Fibroblast of villous mesenchyme (primary cell): Measurements from ENCODE around the gene HNRNPK. TPM values are rescaled to one million over a fixed set of nuclear protein-coding genes. Genes with fewer than 3 reads are reported as not detected.

Source experiments
- DNase-seq: peaks from one replicate; pipeline ENCODE4 v3.0.0-alpha.2; 2010; ENCODE audit warnings: low read depth
- H3K4me3 ChIP-seq: 2 replicates; pipeline ENCODE4 v1.5.1; 2011; ENCODE audit warnings: low read depth, mild to moderate bottlenecking, low read length
- total RNA-seq: library from RNA; depleted of rRNA; stranded (reverse); fragments of >200 nt; gene quantifications from 2 replicates; pipeline ENCODE4 v1.2.3, GENCODE V29; 2012
- TF ChIP-seq, protein P1 (sequence below): IDR thresholded peaks from 2 replicates; pipeline ENCODE4 v1.5.1; 2012; ENCODE audit warnings: low read depth, mild to moderate bottlenecking, low read length; ENCODE audit not compliant: insufficient read depth

Gene HNRNPK
- total RNA-seq, 1 donor = 522 TPM

DNA sequence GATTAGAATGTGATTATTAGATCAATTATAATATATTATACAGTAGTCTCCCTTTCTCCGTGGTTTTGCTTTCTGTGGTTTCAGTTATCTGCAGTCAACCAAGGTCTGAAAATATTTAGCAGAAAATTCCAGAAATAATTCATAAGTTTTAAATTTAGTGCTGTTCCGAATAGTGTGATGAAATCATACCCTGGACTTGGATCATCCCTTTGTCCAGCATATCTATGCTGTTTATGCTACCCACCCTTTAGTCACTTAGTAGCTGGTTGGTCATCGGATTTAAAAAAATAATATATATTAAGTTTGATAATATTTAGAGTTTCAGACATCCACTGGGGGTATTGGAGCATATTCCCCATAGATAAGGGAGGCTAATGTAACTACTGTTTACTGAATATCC is 20.2 kb upstream of the HNRNPK start:
- TF ChIP-seq, protein P1, sequence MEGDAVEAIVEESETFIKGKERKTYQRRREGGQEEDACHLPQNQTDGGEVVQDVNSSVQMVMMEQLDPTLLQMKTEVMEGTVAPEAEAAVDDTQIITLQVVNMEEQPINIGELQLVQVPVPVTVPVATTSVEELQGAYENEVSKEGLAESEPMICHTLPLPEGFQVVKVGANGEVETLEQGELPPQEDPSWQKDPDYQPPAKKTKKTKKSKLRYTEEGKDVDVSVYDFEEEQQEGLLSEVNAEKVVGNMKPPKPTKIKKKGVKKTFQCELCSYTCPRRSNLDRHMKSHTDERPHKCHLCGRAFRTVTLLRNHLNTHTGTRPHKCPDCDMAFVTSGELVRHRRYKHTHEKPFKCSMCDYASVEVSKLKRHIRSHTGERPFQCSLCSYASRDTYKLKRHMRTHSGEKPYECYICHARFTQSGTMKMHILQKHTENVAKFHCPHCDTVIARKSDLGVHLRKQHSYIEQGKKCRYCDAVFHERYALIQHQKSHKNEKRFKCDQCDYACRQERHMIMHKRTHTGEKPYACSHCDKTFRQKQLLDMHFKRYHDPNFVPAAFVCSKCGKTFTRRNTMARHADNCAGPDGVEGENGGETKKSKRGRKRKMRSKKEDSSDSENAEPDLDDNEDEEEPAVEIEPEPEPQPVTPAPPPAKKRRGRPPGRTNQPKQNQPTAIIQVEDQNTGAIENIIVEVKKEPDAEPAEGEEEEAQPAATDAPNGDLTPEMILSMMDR = no peak
- peak; percentile 19 for DNase-seq
- H3K4me3 ChIP-seq = no peak overlapping the region

DNA sequence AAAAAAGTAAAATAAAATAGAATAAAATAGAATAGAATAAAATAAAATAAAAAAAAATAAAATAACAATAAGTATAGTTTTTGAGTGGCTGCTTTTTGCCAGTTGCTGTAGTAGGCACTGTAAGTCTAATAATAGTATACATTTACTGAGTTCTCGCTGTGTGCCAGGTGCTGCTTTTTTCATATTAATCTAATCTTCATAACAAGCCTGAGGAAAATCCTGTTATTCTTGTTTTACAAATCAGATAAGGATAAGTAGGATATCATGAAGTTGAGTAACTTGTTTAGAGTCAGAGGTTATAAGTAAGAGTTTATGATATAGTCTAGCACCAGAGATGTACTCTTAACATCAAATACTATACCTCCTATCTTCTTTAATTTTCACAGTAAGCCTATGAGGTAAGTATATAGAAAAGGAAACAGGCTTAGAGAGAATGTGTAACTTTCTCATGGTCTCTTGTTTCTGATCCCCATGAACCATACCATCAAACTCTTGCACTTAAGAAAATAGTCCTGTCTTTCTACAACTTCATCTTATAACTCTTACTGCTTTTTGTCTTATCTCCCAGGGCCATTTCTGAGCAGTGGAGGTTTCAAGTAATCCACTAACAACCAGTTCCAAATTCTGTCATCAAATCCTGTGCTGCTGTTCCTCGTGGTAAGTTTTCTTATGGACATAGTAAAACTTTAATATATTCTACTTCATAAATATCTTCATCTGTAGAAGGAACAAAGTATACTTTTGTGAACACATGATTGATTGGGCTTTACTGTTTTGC is 19.3 kb upstream of the HNRNPK start:
- H3K4me3 ChIP-seq = no peak overlapping the region
- TF ChIP-seq, protein P1 = no peak
- DNase-seq = no peak

DNA sequence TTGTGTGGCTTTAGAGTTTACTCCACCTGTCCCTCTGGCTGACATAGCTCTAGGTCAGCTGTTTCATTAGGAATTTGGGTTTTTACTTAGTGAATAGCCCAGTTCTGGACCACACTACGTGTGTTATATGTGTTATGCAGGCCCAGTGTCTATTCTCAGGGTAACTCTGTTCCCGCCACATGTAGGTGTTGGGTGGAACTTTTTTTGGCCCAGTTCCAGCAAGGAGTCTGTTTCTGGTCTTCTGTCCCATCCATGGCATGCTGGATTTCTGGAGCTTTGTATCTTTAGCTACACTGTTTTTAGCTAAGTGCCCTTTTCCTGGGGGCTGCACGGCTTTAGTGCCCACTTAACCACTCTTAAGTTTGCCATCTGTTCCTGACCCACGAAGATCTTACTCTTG is 16.1 kb upstream of the HNRNPK start:
- no peak overlapping the region for H3K4me3 ChIP-seq
- DNase-seq = no peak
- TF ChIP-seq, protein P1 = no peak

DNA sequence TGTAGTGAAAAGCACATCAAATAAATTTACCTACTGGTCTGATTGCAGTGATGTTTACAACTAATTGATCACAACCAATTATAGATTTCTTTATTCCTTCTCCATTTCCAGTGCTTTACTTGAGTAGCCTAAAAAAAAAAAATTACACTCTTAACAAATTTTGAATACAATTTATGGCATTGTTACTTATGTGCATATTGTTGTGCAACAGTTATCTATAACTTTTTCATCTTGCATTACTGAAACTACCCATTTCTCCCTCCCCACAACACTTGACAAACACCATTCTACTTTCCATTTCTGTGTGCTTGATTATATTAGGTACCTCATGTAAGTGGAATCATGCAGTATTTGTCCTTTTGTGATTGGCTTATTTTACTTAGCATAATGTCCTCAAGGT is 12.9 kb upstream of the HNRNPK start:
- TF ChIP-seq, protein P1 = no peak
- no peak overlapping the region for H3K4me3 ChIP-seq
- DNase-seq = no peak

DNA sequence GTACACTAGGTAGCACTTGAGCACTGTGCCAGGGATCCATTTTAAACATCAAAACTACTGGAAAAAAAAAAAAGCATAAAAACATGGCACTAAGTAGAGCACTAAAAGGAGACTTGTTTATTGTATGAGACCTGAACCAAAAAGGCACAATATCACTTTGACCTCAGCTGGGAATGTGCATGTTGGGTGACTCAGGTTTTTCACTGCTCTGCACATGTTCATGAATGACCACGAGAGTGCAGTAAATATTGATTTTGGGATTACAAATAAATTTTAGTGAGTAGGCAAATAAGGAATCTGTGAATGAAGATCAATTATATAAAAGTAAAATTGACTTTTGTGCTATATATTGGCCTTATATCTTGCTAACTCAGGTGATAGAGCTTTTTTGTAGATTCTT is 12.4 kb upstream of the HNRNPK start:
- TF ChIP-seq, protein P1 = no peak
- peak; percentile 41 for DNase-seq
- no peak overlapping the region for H3K4me3 ChIP-seq

DNA sequence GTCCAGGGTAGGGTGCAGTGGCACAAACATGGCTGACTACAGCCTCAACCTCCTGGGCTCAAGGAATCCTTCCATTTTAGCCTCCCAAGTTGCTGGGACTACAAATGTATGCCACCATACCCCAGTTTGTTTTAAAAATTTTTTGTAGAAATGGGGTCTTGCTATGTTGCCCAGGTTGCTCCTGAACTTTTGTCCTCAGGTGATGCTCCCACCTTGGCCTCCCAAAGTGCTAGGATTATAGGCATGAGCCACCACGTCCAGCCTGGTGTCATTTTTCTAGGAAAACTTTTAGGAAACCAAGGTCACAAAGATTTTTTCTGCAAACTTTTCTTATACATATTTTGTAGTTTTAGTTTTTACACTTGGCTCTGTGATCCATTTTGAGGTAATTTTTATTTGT is 11.3 kb upstream of the HNRNPK start:
- TF ChIP-seq, protein P1 = no peak
- H3K4me3 ChIP-seq = no peak overlapping the region
- no peak for DNase-seq

DNA sequence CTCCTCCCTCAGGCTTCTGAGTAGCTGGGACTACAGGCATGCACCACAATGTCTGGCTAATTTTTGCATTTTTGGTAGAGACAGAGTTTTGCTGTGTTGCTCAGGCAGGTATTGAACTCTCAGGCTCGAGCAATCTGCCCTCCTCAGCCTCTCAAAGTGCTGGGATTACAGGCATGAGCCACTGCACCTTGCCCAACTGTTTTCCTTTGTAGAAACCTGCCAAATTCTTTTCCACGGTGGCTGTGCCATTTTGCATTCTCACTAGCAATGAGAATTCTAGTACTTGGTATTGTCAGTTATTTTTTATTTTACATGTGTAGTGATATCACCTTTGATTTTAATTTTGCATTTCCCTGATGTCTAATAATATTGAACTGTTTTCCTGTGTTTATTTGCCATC is 8.4 kb upstream of the HNRNPK start:
- TF ChIP-seq, protein P1 = no peak
- no peak for DNase-seq

More for the DNA sequence above, 8.4 kb upstream of the HNRNPK start:
- H3K4me3 ChIP-seq = no peak overlapping the region
